Measurements from ENCODE around the gene FSIP1.
"Not testable (repeated sequence)": the region's sequence is repeated elsewhere in the genome, so short reads cannot be mapped to it uniquely, and the experiment has no call there.

FSIP1 gene

DNA sequence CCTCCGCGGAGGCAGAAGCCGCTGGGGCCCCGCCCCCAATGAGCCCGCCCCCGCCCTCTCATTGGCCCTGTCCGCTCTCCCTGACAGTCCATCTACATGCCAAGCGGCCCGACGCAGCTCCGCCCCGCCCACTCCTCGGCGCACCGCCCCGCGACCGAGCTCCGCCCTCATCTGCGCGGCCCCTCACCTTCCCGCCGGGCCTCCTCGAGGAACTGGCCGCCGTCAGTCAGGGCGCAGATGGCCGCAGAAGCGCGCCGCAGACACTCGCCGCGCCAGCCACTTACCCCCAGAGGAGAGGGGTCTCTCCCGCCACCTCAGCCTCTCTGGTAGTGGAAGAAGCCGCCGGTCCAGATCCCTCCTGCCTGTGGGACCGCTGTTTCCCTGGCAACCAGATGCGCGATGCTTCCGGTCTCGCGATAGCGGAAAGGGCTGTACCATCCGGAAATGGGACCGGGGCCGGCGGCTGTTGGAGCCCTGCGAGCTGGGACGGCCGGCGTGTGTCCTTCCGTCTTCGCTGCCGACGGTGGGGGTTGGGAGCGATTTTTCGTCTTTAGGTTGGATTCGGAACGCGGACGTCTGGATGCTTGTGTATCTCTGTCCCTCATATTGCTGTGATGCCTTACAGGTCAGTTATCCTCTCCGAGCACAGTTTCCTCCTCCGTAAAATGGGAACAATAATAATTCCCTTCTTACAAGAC lies at the start of gene FSIP1:
Gene FSIP1, minus strand, starts transcription at position 401 of the 698 bp plus-strand sequence. CDS start 6,317 bp downstream, outside the sequence.
- DNase-seq = peak; percentile 97 to 99

DNA sequence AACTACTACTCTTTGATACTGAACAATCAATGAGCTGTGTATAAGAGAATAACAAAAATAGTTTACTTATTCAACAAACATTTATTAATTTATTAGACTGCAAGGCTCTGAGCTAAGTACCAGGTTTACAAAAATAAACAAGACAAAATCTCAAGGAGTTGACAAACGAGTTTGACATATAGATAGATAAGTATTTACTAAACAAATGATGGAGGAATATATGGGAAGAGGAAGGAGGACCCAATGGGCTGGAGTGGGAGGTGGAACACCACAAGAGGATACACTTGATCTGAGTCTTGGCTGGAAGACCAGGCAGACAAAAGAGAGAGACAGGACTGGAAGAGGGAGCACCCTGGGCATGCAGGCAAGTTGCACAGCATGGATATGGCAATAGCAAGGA lies 47.5 kb upstream of the FSIP1 start:
- no peak for DNase-seq

- no peak for DNase-seq
These were observed 45.8 kb upstream of the FSIP1 start for GRCh38 chr15:39828374-39828931.

GRCh38 chr15:39826975-39827374 lies 44.3 kb upstream of the FSIP1 start:
- no peak for DNase-seq

- DNase-seq = no peak
These were observed 41.0 kb upstream of the FSIP1 start for GRCh38 chr15:39823634-39824033.

GRCh38 chr15:39820050-39820602 lies 37.5 kb upstream of the FSIP1 start:
- no peak for DNase-seq

GRCh38 chr15:39819533-39819932 lies 36.9 kb upstream of the FSIP1 start:
- no peak for DNase-seq

GRCh38 chr15:39817892-39818291 lies 35.3 kb upstream of the FSIP1 start:
- no peak for DNase-seq

DNA sequence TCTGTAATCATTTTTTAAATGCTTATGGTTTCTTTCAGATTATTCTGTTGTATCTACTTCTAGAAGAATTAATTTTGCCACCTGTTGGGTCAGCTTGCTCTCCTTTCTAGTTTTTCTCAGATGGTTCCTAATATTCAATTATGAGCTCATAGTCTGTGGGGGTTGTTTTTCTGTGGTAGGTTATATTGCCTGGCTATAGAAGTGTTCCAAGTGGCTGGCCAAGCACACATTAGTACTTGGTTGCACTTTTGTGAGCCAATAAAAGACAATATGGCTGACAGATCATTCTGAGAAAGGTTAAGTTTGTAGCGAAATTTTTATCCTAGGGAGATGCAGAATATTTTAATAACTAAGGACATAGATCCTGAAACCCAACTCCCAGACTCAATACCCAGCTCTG lies 31.8 kb upstream of the FSIP1 start:
- no peak for DNase-seq

- not testable (repeated sequence) for DNase-seq
These were observed 30.0 kb upstream of the FSIP1 start for GRCh38 chr15:39812651-39813050.

DNA sequence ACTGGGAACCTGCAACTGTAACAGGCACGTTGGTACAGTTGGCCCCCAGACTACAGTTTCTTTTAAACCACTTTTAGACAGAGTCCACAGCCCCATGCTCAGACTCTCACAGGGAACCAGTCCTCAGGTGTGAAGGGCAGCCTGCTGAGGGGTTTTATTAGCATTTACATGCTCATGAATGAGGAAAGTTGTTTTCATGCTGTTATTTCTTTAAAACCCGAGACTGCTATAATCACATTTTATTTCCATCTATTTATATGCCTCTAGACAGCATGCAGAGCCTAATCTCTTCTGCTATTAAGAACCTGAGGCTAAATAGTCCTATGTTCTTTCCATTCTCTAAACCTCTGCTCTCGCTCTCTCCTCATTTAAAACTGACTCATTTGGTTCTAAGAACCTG lies 26.3 kb upstream of the FSIP1 start:
- DNase-seq = no peak

GRCh38 chr15:39807791-39808190 lies 25.1 kb upstream of the FSIP1 start:
- DNase-seq = no peak

DNA sequence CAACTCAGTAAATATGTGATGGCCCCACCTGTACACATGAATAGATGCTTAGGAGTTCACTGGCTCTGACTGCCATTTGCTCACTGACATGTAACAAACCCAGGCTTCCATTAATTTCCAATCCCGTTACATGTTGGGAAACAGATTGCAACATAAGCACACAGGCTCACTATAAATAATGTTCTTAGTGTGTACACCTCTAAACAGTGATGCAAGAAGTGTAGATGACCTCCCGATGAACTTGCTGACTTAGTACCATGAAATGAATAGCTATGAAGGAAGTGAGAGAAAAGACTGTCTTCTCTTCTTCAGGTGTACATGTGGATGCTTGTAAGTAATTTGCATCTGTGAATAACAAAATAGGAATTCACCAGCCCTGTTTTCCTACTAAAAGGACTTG lies 21.4 kb upstream of the FSIP1 start:
- DNase-seq = no peak

DNA sequence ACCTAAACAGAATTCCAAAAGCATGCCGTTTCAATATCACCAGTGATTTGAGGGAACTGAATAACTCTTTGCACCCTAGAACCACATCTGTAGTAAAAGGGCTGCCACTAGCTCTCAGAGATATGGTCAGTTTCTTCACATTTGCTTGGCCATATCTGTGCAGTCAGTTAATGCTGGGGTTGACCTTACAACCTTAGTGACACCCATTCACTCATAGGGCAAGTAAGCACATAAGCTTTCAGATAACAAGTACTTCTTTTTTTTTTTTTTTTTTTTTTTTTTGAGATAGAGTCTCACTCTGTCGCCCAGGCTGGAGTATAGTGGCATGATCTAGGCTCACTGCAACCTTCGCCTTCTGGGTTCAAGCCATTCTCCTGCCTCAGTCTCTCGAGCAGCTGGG lies 20.4 kb upstream of the FSIP1 start:
- DNase-seq = no peak

GRCh38 chr15:39801641-39802309 lies 19.1 kb upstream of the FSIP1 start:
- peak in 1 of 2 experiments; percentile 28 for DNase-seq

- no peak for DNase-seq
These were observed 16.9 kb upstream of the FSIP1 start for GRCh38 chr15:39799552-39800011.

GRCh38 chr15:39798382-39798781 lies 15.7 kb upstream of the FSIP1 start:
- no peak for DNase-seq

DNA sequence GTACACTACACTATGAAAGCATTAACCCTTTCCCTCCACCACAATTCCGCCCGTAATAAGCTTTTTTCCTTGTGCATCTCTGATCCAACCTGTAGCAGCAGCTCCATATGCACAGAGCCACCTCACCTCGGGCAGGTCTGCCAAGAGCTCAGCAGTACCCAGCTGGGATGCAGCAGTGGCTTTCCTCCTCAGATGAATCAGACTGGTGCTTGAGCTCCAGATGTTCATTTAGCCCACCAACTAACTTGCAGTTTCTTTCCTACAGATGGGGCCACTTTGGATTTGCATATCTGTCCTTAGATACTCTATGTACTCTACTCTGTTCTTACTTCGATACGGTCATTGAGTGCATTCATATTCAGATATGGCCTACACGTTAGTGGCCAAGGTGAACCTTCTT lies 14.8 kb upstream of the FSIP1 start:
- DNase-seq = no peak

DNA sequence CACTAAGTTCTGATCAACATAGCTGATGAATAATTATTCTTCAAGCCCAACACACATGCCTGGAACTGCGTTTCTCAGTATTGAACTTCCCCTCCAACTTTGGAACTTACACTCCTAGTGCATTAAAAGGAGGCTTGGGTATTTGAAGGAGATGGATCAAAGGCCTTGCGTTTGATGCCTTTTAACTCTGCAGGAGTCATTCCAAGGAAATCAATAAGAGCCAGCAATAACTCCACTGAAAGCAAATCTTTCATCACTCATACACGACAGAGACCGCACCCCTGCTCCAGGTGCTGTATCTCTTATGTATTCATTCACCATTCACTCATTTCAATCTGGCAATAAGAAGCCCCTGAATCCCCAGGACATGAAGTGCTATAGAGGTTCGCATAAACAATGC lies 14.0 kb upstream of the FSIP1 start:
- DNase-seq = no peak

DNA sequence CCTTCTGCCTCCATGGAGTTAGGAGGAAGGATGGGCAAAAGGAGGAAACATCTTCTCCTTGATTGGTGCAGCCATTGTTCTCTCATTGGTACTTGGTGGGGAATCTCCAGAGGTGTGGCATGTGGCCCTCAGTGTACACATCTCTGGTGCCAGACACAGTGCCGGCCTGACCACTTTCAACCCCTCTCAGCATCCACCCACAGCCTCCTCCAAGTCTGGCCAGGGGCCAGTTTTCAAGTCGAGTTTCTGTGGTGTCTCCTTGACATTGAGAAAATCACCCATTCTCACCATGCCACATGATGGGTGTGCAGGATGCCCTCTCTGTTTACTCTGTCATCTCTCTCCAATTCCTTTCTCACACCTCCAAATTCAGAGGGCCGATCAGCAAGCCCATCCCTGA lies 12.8 kb upstream of the FSIP1 start:
- DNase-seq = no peak

GRCh38 chr15:39794954-39795353 lies 12.3 kb upstream of the FSIP1 start:
- no peak for DNase-seq

GRCh38 chr15:39793923-39794322 lies 11.3 kb upstream of the FSIP1 start:
- DNase-seq = no peak

GRCh38 chr15:39792844-39793335 lies 10.2 kb upstream of the FSIP1 start:
- DNase-seq = no peak
